Superior temporal gyrus (tissue), 1 donor: ENCODE data around the gene RAB8B.
A peak's percentile ranks its signal among the peaks of the same experiment; 100 is the strongest.

ENCODE experiments used
- DNase-seq: peaks from one replicate; pipeline ENCODE4 v3.0.0-alpha.2; 2016; ENCODE audit errors: extremely low spot score

The RAB8B gene

DNA sequence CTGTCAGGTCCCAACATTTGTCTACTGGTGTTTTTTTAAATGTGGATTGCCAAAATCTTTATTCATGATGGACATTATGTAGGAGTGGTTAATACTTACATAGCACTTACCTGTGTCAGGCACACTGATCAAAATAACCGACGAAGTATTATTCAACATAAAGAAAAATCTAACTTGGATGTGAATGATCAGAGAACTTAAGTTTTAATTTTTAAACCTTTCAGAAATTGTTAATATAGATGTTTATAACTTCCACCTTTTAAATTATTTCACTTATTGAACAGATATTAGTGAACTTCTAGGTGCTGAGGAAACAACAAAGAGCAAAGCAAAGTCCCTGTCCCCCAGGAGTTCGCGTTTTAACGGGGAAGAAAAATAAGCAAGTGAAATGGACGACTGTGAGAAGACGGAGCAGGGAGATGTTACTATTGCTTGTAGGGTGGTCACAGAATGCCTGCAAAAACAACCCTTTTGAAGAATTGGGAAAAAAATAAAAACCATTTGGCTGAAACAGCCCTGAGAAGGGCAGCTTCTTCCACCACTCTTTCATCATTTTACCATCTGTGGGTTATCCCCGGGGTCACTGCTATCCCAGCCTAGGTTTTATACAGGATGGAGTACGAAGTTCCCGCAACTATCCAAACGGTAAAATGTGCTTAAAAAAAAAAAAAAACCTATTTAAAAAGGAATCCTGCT is 87.1 kb downstream of the RAB8B start:
- no peak for DNase-seq

DNA sequence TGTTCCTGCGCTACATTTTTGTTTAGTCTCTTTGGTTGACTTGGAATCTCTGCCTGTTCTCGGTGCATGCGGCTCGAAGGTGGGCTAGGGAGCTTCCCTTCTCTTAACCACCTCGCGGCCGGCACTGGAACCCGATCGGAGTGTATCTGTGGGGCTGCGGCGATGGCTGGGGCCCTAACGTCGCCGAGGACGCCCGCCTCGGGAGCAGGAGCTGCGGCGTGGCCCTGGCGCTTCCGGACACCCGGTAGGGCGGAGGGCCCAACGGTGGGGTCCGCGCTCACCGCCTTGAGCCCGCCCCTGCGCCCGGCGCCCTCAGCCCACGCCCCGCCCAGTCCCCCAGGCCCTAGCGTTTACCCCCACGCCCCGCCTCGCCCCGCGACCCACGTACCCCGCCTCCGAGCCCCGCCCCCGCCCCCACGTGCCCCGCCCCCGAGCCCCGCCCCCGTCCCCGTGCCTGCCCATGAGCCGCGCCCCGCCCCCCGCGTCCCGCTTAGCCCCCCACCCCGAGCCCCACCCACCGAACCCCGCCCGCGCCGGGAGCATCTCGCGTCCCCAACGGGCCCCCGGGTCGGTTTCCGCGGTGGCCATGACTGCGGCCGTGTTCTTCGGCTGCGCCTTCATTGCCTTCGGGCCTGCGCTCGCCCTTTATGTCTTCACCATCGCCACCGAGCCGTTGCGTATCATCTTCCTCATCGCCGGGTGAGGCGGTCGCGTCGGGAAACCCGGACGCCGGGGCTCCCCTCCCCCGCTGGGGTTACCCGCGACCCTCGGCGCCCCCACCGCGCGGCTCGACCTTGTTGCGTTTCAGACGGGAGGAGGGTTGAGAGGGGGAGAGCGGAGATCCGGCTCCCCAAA is 87.9 kb downstream of the RAB8B start, which contains the start of gene APH1B:
APH1B (plus strand) TSS at position 568 of the 855 bp plus-strand sequence; CDS start at position 587, 19 bp downstream.
- DNase-seq, result peak; percentile 58

DNA sequence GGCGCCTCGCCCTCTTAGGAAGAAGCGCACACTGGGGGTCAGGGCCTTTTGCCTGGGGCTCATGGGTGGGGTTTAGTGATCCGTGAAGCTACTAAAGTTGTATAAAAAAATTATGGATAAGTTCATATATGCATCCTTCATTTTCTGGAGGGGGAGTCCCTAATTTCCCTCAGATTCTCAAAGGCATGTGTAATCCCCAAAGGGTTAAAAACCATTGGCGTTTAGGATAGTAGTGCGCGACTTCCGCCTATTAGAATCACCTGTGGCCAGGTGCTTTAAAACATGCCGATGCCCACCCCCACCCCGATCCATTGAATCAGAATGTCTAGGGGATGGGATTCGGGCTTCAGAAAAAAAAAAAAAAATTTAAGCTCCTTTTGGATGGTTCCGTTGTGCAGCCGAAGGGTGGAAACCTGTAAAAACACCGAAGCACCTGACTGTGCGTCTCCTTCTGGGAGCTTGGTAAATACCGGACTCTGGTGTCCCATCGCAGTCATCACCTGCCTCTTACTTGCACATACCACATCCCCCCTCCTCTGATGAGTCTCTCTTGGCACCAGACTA is 88.6 kb downstream of the RAB8B start:
- peak; percentile 43 for DNase-seq

DNA sequence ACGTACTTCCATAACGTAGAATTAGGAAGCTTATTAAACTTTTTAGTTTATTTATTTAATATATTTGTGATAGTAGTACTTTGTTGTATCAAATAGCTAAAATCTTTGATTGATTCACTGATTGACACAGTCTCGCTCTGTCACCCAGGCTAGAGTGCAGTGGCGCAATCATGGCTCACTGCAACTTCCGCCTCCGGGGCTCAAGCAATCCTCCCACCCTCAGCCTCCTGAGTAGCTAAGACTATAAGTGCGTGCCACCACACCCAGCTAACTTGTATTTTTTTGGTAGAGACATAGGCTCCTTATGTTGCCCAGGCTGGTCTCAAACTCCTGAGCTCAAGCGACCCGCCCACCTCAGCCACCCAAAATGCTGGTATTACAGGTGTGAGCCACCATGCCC is 93.7 kb downstream of the RAB8B start:
- no peak for DNase-seq

DNA sequence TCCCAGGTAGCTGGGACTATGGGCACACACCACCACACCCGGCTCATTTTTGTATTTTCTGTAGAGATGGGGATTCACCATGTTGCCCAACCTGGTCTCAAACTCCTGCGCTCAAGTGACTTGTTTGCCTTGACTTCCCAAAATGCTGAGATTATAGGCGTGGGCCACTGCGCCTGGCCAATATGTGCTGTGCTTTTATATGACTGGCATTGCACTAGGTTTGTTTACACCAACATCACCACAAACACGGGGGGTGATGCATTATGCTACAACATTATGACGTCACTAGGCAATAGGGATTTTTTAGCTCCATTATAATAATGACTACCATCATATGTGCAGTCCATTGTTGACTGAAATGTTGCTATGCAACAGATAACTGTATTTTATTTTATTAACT is 94.9 kb downstream of the RAB8B start:
- no peak for DNase-seq

DNA sequence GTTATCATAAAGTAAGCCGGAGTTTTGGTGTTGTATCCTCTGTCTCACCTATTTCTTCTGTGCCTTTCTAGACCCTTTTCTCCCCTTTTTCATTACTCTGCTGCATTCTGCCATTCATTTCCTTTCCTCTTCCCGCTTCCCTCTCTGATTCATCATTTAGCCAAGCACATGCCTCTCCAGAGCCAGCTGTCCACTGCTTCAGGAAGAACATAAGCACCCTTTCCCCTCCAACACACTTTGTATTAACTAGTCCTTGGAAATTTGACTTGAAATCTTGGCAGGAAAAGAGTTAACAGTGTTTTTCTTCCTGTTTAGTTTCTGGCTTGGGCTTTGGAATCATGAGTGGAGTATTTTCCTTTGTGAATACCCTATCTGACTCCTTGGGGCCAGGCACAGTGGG is 97.7 kb downstream of the RAB8B start:
- DNase-seq, result no peak

DNA sequence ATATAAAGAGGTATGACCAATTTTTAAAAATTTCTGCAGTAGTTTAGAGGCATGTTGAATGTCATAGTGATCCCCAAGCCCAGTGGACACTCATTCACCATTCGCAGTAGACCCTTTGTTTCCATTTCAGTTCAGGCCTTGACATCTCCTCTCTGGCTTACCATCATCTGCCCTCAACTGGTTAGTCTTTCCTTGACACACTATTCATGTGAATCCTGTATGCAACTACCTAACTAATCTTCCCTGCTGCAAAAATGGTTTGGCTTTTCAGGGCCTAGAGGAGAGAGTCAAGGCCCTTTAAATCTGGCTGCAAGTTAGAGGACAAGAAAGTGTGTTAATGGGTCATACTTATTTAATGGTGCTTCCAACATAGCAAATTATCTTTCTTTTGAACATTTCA is 98.9 kb downstream of the RAB8B start:
- DNase-seq, result no peak

DNA sequence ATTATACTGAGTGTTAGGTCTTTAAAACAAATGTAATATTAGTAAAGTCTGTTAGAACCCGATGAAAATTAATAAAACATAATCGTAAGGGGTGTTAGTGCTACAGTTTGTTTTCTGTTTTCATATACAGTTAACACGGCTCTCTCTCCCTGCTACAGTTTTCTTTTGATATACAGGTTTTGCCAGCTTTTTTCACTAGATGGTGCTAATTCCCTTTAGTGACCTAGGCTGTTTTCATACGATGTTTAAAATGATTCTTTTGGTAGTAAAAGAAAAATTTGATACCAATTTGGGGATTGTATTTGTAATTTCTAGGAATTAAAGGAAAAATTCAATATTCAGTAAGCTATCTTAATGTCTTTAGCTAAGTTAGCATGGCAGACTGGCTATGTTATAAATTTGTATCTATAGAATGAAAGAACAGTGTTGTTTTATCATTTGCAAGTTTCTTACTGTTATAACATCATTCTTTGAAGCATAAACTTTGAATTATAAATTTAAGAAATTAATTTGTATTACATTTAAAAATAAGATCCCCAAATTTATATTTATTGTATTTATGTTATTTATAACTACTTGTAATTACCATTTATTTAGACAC is 99.5 kb downstream of the RAB8B start:
- DNase-seq, result peak; percentile 91

DNA sequence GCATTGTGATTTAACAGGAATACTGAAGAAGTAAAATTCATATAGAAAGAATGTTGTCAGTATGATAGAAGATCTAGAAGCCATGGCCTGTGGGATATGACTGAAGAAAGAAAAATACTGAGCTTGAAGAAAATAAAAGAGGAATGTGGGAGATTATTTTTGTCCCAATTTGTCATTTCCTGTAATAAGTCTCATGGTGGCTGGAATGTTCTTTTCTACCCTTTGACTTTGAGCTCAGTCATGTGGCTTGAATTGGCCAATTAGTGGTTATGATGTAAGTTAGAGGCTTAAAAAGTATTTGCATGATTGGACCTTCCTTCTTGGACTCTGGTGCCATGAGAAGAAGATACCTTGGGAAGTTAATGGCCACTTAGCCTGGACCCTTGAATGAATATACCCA is 102.1 kb downstream of the RAB8B start:
- DNase-seq, result no peak

DNA sequence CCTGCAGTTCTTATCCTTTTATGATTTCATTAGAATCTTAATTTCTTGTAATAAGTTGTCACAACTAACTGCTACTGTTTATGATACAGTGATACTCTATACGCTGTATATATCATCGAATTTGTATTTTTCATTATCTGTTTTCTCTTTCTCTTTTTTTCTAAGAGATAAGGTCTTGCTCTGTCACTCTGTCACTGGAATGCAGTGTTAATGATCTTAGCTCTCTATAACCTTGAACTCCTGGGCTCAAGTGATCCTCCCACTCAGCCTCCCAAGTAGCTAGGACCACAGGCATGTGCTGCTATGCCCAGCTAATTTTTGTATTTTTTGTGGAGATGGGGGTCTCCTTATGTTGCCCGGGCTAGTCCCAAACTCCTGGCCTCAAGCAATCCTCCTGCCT is 102.8 kb downstream of the RAB8B start:
- DNase-seq, result no peak

DNA sequence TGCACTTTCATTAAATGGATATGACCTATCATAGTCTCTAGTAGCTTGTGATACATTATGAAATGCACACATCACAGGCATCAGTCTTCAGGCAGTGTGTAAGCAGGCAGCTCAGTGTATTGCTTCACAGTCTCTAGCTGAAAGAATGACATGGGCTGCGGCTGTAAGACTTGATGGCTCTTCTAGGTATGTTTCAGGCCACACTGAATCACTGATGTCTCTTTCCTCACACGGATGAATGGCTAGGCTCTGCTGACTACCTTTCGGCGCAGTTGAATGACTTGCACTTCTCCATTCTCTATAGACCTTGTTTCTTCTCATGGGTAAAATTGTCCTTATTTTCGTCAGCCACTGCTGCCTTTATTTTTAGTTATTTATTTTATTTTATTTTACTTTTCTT is 103.4 kb downstream of the RAB8B start:
- no peak for DNase-seq

DNA sequence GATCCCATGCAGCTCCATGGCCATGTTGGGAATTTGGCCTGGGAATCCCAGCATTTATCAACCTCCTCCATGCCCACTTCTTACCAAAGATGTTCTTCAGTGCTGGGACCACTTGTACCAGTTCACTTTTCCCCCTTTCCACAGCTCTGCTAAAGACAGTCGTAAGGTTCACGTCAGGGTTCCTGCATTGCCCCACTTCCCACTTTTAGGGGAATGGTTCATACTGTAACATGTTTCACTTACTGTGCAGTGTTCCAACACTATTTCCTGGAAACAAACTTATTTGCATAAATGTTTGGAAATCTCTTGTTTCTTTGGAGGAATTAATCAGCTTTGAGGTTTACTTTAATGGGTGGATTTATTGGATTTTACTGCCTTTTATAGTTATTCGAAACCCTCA is 105.0 kb downstream of the RAB8B start:
- no peak for DNase-seq

DNA sequence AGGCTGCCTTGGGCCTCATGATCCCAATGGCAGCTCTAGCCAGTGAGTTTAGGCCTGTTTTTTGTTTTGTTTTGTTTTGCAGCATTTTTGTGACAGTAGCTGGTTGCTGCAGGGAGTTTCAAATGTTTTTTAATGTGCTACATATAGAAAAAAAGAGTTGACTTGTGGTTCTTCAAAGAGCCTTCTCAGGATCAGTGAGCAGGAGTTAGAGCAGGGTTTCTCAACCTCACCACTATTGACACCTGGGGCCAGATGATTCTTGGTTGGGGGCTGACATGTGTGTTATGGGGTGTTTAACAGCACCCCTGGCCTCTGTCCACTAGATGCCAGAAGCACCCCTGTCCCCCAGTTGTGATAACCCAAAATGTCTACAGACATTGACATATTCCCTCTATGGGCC is 105.9 kb downstream of the RAB8B start:
- no peak for DNase-seq

DNA sequence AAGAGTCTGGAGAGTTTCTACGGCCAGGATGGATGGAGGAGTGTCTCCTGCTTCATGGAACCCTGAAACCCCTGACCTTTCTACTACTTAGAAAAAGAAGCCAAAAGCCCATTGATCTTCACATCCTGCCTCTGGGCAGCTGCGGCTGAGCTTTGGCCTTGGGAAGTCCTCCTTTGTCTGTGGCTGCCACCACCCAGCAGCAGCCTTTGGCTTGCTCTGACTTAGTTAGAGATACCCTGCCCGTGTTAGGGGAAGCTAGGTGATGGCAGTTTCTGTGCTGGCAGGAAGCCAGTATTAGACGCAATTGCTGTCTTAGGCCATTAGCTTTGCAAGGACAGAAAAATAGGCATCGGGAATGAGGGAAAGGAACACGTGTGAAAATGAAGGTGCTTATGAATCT is 106.8 kb downstream of the RAB8B start:
- no peak for DNase-seq

DNA sequence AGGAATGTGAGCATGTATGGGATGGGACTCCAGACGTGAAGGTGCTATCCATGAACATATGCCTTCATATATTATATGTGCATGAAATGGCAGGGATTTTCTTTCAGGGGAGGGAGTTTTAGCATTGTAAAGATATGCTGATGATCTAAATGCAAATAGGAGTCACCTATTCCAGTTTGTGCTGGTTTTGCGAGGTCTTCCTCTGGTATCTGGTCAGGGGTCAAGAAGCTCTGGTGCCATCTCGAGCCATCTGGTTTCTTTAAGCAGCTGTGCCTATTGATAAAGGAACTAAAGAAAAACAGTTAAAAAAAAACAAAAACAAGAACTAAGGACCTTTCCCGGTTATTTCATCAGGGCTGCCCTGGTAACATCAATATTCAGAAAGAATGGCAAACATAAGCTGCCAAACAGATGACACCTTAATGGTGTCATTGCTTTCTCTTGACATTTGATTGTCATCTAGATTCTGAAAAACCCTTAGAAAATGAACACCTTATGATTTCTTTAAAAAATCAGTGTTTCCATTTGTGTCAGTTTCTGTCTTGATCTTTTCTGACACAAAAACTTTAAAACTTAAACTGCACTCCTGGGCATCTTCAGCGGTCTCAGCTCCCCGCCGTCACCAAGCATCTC is 110.7 kb downstream of the RAB8B start:
- no peak for DNase-seq

DNA sequence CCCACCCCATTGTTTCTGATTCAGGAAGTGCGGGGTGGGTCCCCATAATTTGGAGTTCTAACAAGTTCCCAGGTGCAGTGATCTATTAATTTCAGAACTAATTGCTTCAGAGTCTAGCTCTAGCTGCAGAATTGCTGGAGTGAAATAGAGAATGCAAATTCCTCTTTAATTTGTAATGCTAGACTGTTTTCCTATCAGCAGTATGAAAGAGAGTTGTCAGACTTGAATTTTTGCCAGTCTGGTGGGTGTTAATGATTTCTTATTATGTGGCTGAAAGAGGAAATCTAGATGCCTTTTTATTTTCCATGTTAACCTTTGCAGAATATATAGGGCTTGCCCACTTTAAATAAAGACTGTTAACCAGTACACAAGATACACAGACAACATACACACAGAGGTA is 111.7 kb downstream of the RAB8B start:
- no peak for DNase-seq

DNA sequence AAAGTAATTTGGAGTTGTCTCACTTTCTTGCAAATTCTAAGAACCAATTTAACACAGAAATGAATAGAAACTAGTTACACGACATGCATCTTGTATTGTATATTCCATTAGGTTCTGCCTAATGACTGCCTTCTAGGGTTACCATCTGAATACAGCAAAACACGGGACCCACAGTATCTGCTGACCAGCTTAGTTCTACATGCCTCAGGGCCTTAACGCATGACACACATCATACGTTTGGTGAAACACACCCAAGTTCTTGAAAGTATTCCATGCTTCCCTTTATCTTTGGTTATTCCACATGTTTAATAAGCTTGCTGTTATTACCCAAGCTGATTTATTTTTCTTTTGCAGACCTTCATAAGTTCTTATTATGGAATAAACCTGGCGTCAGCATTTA is 115.9 kb downstream of the RAB8B start:
- DNase-seq, result no peak

DNA sequence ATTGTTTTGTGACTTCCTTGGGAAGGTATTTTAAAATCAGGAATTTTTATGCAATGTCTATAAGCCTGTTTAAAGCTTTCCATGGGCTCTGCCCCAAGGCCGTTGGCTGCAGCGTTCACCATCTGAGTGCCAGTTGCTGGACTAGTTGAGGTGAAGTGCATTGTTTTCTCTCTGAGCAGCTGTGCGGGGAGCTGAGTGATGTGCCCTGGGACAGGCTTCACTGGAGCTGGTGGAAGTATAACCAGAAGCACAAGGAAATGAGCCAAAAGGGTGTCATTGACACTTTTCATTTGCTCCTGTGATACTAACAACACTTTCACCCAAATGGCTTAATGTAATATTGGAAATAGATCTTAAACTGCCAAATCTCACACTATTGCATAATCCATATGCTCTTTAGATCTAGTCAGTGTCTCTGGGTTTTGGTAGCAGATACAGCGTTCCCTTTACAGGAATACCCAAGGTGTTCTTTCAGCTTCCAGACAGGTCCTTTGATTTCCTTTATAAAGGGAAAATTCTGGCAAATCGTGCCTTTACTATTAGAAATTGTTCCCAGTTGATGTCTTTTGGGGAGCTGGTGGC is 117.2 kb downstream of the RAB8B start:
- DNase-seq, result no peak

DNA sequence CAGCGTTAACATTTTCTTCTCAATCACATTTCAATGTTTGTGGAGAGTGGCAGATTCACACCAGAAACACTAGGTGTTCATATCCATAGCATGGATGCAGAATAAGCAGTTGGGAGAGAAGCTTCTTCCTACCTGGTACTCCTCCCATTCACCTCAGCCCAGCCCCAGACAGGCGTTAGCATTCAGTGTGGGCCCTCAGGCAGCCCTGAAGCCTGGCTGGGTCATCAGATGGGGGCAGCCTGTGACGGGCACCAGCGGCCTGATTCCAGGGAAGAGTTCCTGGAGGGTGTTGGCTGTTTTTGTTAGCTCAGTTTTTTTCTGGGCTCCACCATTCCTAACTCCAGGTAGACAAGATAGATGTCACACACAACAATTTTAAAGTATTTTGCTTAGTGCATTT is 119.1 kb downstream of the RAB8B start:
- DNase-seq, result no peak

DNA sequence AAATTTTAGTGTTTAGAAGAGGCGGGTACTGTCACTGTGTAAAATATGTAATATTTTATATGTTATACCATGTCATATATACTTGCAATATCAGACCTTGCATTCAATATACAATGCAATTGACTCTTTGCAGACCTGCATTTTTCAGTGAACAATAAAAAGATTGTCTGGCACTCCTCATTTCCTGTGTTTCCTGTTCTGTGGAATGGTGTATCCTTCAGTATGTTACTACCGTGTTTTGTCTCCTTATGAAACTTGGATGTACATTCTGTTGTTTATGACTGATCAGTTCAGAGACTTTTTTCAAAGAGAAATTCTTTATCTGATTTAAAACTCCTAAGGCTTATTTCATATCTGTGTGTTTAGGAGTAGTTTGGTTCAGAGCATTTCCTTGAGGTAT is 119.5 kb downstream of the RAB8B start:
- DNase-seq, result no peak

DNA sequence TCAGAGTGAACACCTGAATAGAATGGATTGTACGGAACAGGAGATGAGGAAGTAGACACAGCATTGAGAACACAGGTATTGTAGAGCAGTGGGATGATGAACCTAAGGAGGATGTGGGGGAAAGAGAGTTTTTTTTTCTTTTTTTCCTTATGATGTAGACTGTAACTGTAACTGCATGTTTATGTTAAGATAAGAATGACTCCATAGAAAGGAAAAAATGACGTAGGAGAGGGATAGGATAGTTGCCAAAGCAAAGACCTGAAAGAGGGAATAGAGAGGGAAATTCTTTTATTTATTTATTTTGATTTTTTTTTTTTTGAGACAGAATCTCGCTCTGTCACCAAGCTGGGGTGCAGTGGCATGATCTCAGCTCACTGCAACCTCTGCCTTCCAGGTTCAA is 121.2 kb downstream of the RAB8B start:
- no peak for DNase-seq

DNA sequence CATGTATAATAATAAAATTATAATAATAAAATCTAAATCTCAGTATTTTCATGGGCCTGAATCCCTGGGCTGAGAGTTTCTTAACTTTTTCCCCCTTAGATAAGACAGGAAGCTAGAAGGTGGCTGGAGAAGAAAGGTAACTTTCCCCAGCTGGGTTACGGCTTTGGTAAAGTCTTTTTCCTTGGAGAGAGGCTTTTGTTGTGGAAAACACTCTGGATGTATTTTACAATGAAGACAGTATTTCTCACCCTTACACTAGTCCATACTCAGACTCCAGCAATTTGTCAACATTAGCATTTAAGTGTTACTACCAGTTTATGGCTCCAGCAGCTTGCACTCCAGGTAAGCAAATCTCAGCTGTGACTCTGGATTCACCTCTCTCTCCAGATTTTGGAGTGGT is 122.9 kb downstream of the RAB8B start:
- no peak for DNase-seq
